IPS-18c (cell line): ENCODE results near the gene CEP20.
"Not testable (repeated sequence)": the region's sequence is repeated elsewhere in the genome, so short reads cannot be mapped to it uniquely, and the experiment has no call there.

Source experiments
- H3K4me3 ChIP-seq: 2 replicates; pipeline ENCODE4 v1.7.0; 2013; ENCODE audit warnings: low read depth, mild to moderate bottlenecking, low read length, moderate library complexity; ENCODE audit not compliant: insufficient read depth
- H3K9me3 ChIP-seq: one replicate; pipeline ENCODE4 v1.6.1; 2013; ENCODE audit warnings: mild to moderate bottlenecking, low read length, moderate library complexity; ENCODE audit not compliant: control insufficient read depth, insufficient read depth

Gene CEP20

GRCh38 chr16:15888072-15888976, at the start of gene CEP20:
CEP20 (minus strand) TSS chr16:15888603; CDS start chr16:15888585, 18 bp downstream.
- H3K4me3 ChIP-seq = peak within 1 kb of the TSS; percentile 81
- no peaks in the 10 kb centered on the region for H3K9me3 ChIP-seq

DNA sequence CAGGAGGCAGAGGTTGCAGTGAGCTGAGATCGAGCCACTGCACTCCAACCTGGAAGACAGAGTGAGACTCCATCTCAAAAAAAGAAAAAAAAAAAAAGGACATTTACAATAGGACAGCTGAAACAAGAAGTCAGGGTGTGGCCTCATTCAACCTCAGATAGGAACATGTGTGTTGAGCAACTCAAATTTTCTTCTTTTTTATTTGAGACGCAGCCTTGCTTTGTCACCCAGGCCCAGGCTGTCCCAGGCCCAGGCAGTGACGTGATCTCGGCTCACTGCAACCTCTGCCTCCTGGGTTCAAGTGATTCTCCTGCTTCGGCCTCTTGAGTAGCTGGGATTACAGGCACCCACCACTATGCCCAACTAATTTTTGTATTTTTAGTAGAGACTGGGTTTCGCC, 48.4 kb upstream of the CEP20 start:
- not testable (repeated sequence) for H3K4me3 ChIP-seq, H3K9me3 ChIP-seq

DNA sequence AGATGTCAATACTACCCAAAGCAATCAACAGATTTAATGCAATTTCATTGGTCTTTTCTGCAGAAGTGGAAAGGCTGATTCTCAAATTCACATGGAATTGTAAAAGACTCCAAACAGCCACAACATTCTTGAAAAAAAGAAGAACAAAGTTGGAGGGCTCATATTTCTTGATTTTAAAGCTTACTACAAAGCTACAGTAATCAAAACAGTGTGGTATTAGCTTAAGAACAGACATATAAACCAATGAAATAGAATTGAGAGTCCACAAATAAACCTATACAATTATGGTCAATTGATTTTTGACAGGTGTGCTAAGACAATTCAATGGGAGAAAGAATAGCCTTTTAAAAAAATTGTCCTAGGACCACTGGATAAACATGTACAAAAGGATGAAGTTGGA, 46.6 kb upstream of the CEP20 start:
- no peak overlapping the region for H3K4me3 ChIP-seq
- no peaks in the 10 kb centered on the region for H3K9me3 ChIP-seq

DNA sequence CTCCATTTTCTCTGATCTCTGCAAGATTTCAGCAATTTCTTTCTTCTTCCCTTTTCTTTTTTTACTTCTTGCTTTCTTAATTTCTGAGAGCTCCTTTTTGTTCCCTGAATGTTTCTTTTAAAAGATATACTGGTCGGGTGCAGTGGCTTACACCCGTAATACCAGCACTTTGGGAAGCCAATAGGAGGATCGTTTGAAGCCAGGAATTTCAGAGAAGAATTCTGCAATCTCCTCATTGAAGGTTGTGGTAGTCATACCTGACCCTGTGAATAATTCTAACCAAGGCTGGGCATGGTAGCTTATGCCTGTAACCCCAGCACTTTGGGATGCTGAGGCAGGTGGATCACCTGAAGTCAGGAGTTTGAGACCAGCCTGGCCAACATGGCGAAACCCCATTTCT, 45.4 kb upstream of the CEP20 start:
- no peaks in the 10 kb centered on the region for H3K9me3 ChIP-seq
- no peak overlapping the region for H3K4me3 ChIP-seq

GRCh38 chr16:15932939-15933338, 44.5 kb upstream of the CEP20 start:
- no peak overlapping the region for H3K4me3 ChIP-seq
- H3K9me3 ChIP-seq = no peaks in the 10 kb centered on the region

- H3K4me3 ChIP-seq = no peak overlapping the region
- H3K9me3 ChIP-seq = no peaks in the 10 kb centered on the region
These were observed 40.1 kb upstream of the CEP20 start for GRCh38 chr16:15928261-15929104.

DNA sequence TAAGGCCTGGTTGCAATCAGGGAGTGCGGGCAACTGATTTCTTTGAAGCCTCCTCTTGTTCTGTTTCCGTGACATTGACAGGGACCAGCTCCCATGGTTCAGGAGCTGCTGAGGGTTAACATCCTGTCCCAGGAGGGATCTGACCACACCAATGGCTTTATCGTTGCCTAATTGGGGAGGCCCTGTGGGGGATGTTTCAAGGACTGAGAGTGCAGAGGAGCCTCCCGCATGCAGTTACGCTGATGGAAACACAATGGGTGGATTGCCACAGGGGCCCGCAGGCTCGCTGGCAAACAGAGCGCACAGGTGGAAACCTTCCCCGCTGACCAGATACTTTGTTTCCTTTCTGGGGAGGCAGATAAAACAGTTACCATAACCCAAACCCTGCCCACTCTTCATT, 37.2 kb upstream of the CEP20 start:
- H3K9me3 ChIP-seq = no peaks in the 10 kb centered on the region
- H3K4me3 ChIP-seq = no peak overlapping the region

- H3K4me3 ChIP-seq = no peak overlapping the region
- no peaks in the 10 kb centered on the region for H3K9me3 ChIP-seq
These were observed 36.6 kb upstream of the CEP20 start for GRCh38 chr16:15924996-15925395.

DNA sequence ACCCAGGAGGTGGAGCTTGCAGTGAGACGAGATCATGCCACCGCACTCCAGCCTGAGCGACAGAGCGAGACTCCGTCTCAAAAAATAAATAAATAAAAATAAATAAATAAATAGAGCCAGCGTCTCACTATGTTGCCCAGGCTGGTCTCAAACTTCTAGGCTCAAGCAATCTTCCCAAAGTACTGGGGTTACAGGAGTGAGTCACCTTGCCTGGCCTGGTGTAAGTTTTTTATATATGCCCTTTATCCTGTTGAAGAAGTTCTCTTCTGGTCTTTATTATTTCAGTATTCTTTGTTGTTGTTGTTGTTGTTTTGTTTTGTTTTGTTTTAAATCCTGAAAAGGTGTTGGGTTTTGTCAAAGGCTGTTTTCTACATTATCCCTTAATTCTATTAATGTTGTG, 30.9 kb upstream of the CEP20 start:
- no peak overlapping the region for H3K4me3 ChIP-seq
- H3K9me3 ChIP-seq = peaks cover 2% of the 10 kb centered on the region

- not testable (repeated sequence) for H3K9me3 ChIP-seq, H3K4me3 ChIP-seq
These were observed 29.9 kb upstream of the CEP20 start for GRCh38 chr16:15918314-15918713.

DNA sequence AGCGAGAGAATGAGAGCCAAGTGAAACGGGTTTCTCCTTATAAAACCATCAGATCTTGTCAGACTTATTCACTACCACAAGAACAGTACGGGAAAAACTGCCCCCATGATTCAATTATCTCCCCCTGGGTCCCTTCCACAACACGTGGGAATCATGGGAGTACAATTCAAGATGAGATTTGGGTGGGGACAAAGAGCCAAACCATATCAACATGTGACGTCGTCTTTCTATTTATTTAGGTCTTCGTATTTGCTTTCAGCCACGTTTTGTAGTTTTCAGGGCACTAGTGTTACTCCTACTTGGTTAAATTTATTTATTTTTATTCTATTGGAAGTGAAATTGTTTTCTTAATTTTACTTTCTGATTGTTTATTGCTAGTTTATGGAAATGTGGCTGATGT, 27.9 kb upstream of the CEP20 start:
- Histone ChIP-seq H3K4me3 (no peak overlapping the region), H3K9me3 (peaks cover 2% of the 10 kb centered on the region)

DNA sequence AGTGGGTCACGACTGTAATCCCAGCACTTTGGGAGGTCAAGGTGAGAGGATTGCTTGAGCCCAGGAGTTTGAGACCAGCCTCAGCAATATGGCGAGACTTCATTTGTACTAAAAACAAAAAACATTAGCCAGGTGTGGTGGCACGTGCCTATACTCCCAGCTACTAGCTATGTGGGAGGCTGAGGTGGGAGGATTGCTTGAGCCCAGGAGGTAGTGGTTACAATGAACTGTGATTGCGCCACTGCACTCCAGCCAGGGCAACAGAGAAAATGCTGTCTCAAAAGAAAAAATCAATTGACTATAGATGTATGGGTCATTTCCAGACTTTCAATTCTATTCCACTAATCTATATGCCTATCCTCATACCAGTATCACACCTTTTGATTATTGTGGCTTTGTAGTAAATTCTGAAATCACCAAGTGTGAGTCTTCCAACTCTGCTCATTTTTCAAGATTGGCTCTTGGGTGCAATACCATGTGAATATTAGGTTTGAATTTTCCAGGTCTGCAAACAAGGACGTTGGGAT, 27.2 kb upstream of the CEP20 start:
- peaks cover 2% of the 10 kb centered on the region for H3K9me3 ChIP-seq
- H3K4me3 ChIP-seq = no peak overlapping the region

DNA sequence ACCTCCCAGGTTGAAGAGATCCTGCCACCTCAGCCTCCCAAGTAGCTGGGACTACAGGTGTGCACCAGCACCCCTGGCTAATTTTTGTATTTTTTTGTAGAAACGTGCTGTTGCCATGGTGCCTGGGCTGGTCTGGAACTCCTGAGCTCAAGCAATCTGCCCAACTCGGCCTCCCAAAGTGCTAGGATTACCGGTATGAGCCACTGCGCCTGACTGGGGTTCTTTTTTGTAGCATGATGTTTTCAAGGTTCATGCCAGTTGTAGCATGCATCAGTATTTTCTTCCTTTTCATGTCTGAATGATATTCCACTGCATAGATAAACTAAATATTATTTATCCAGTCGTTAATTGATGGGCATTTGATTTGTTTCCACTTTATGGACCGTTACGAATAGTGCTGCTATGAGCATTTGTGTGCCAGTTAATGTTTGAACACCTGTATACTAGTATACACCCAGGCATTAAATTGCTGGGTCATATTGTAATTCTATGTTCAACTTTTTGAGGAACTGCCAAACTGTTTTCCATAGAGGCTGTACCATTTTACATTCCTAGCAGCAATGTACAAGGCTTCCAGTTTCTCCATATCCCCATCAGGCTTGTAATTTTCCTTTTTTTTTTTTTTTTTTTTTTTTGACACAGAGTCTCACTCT, 24.8 kb upstream of the CEP20 start:
- no peak overlapping the region for H3K4me3 ChIP-seq
- H3K9me3 ChIP-seq = no peaks in the 10 kb centered on the region

DNA sequence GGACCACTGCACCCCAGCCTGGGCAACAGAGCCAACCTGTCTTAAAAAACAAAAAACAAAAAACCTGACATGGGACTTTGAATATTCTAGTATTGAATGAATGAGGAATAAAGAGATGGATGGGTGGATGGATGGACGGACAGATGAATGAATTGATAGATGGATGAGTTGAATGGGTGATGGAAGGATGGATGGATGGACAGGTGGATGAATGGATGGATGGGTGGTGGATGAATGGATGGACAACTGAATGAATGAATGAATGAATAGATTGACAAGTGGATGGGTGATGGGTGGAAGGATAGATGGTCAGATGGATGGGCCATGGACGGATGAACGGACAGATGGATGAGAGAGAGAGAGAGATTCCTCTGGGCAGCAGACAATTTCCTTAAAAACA, 22.8 kb upstream of the CEP20 start:
- no peak overlapping the region for H3K4me3 ChIP-seq

DNA sequence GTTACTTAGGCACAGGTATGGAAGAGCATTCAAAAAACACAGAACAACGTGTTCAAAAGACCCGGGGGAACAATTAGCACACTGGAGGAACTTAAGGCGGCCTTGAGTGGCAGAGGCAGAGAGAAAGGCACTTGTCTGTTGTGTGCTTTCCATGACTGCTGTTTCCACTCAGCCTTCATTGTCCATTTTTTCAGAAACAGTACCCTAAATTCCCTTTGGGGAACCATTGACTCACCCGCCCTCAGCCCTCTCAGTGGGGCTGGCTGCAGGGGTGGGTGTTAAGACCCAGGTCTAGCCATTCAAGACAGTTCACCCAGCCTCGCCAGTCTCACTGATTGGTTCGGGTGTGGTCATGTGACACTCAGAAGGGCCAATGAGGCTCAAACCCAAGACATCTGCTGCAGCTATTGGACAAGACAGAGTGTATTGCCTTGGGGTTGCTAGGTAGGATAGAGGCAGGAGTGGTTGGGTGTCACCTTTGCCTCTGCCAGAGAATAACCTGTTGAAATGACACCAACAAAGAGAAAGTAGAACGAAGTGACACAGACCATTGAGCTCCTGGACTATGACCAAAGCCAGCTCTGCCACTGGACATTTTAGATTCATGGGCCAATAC, 19.6 kb upstream of the CEP20 start:
- Histone ChIP-seq H3K9me3 (no peaks in the 10 kb centered on the region), H3K4me3 (no peak overlapping the region)

More for the DNA sequence above, 22.8 kb upstream of the CEP20 start:
- no peaks in the 10 kb centered on the region for H3K9me3 ChIP-seq

DNA sequence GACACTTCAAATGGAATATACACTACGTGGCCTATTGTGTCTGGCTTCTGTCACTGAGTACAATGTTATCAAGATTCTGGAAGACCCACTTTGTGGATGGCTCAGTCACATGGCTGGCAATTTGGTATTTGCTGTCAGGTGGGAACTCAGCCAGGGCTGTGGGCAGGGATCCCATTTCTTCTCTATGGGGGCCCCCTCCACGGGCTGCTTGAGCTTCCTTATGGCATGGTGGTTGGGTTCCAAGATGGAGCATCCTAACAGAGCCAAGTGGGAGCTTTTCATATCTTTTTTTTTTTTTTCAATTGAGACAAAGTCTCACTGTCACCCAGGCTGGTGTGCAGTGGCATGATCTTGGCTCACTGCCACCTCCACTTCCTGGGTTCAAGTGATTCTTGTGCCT, 18.0 kb upstream of the CEP20 start:
- H3K9me3 ChIP-seq = no peaks in the 10 kb centered on the region

GRCh38 chr16:15903960-15904359, 15.6 kb upstream of the CEP20 start:
- Histone ChIP-seq H3K4me3 (no peak overlapping the region), H3K9me3 (no peaks in the 10 kb centered on the region)

More for the DNA sequence above, 18.0 kb upstream of the CEP20 start:
- no peak overlapping the region for H3K4me3 ChIP-seq
